HTR-8/SVneo (cell line): Measurements from ENCODE around the gene MC1R.
"Not testable (repeated sequence)": the region's sequence is repeated elsewhere in the genome, so short reads cannot be mapped to it uniquely, and the experiment has no call there.

ENCODE experiments used
- DNase-seq: peaks from one replicate; pipeline ENCODE4 v3.0.0; 2011; ENCODE audit warnings: low spot score, mixed read lengths; ENCODE audit not compliant: insufficient read length
- FAIRE-seq: peaks from 2 replicates; lab custom pipeline; 2011; peaks lifted over from hg19 to GRCh38; lab: Jason Lieb, UNC

MC1R gene

GRCh38 chr16:89918453-89919347 is at the start of gene MC1R:
TSS of gene MC1R (plus strand) at chr16:89918862. CDS start at chr16:89919259, 397 bp downstream.
- DNase-seq: no peak
- no peak for FAIRE-seq

- no peak for DNase-seq
- FAIRE-seq: no peak
Observed at GRCh38 chr16:89869911-89870310, 48.8 kb upstream of the MC1R start.

GRCh38 chr16:89870440-89870839 is 48.2 kb upstream of the MC1R start:
- FAIRE-seq: no peak
- DNase-seq: no peak

GRCh38 chr16:89871895-89872294 is 46.8 kb upstream of the MC1R start:
- no peak for FAIRE-seq
- no peak for DNase-seq

GRCh38 chr16:89873109-89873971 is 45.3 kb upstream of the MC1R start, which contains the start of gene TCF25:
TSS of gene TCF25 (plus strand) at chr16:89873592. CDS start at chr16:89873668, 76 bp downstream.
- FAIRE-seq (no peak), DNase-seq (peak; percentile 90)

- DNase-seq (peak; percentile 89), FAIRE-seq (peak; percentile 98)
Observed at GRCh38 chr16:89873972-89874689, 44.5 kb upstream of the MC1R start.

- FAIRE-seq, DNase-seq: not testable (repeated sequence)
Observed at GRCh38 chr16:89879123-89879522, 39.5 kb upstream of the MC1R start.

GRCh38 chr16:89880477-89881367 is 37.9 kb upstream of the MC1R start:
- no peak for FAIRE-seq
- no peak for DNase-seq

GRCh38 chr16:89881368-89881730 is 37.3 kb upstream of the MC1R start:
- no peak for DNase-seq
- FAIRE-seq: no peak

- DNase-seq (no peak), FAIRE-seq (no peak)
Observed at GRCh38 chr16:89883346-89884040, 35.2 kb upstream of the MC1R start.

- DNase-seq: no peak
- FAIRE-seq: no peak
Observed at GRCh38 chr16:89884041-89884421, 34.6 kb upstream of the MC1R start.

- DNase-seq (no peak), FAIRE-seq (no peak)
Observed at GRCh38 chr16:89887243-89887642, 31.4 kb upstream of the MC1R start.

GRCh38 chr16:89890200-89890599 is 28.5 kb upstream of the MC1R start:
- DNase-seq: no peak
- no peak for FAIRE-seq

GRCh38 chr16:89890886-89891657 is 27.6 kb upstream of the MC1R start:
- FAIRE-seq (no peak), DNase-seq (no peak)

- FAIRE-seq (no peak), DNase-seq (no peak)
Observed at GRCh38 chr16:89892055-89892630, 26.5 kb upstream of the MC1R start.

- DNase-seq (no peak), FAIRE-seq (no peak)
Observed at GRCh38 chr16:89892635-89893034, 26.0 kb upstream of the MC1R start.

- no peak for FAIRE-seq
- DNase-seq: no peak
Observed at GRCh38 chr16:89893642-89894548, 24.8 kb upstream of the MC1R start.
